Trophoblast cell (in vitro differentiated cells and primary cell): Measurements from ENCODE around the gene B4GALNT3.

ENCODE experiments used
- DNase-seq, 2 donors: peaks; one replicate each; pipeline ENCODE4 v3.0.0-alpha.2; 2016
- H2AFZ ChIP-seq: 2 replicates; pipeline ENCODE4 v1.6.1; 2013; ENCODE audit warnings: low read length, moderate library complexity, mild to moderate bottlenecking; ENCODE audit not compliant: insufficient read depth, poor library complexity
- H2AK5ac ChIP-seq: 2 replicates; pipeline ENCODE4 v1.6.1; 2013; ENCODE audit warnings: mild to moderate bottlenecking, low read length
- H2BK120ac ChIP-seq: 2 replicates; pipeline ENCODE4 v1.6.1; 2013; ENCODE audit warnings: low read length, mild to moderate bottlenecking, moderate library complexity; ENCODE audit not compliant: insufficient read depth, poor library complexity
- H2BK12ac ChIP-seq: 2 replicates; pipeline ENCODE4 v1.6.1; 2013; ENCODE audit warnings: mild to moderate bottlenecking, low read length, moderate library complexity
- H2BK5ac ChIP-seq: 2 replicates; pipeline ENCODE4 v1.6.1; 2013; ENCODE audit warnings: low read length, low read depth, moderate library complexity, mild to moderate bottlenecking; ENCODE audit not compliant: poor library complexity
- H3K14ac ChIP-seq: 2 replicates; pipeline ENCODE4 v1.6.1; 2013; ENCODE audit warnings: mild to moderate bottlenecking, low read length
- H3K18ac ChIP-seq: 2 replicates; pipeline ENCODE4 v1.6.1; 2013; ENCODE audit warnings: mild to moderate bottlenecking, low read length
- H3K23ac ChIP-seq: 2 replicates; pipeline ENCODE4 v1.6.1; 2013; ENCODE audit warnings: low read length
- H3K27ac ChIP-seq: 2 replicates; pipeline ENCODE4 v1.5.1; 2013; ENCODE audit warnings: low read depth, mild to moderate bottlenecking, inconsistent platforms, low read length, moderate library complexity
- H3K27me3 ChIP-seq: 2 replicates; pipeline ENCODE4 v1.6.1; 2013; ENCODE audit warnings: inconsistent platforms, mild to moderate bottlenecking, low read length, moderate library complexity; ENCODE audit not compliant: insufficient read depth
- H3K36me3 ChIP-seq, 2 experiments: 1 replicate in 1 of 2; 2 replicates in 1 of 2; pipeline ENCODE4 v1.6.1; 2013; ENCODE audit warnings: low read length in 2 of 2, mild to moderate bottlenecking in 2 of 2, moderate library complexity in 1 of 2; ENCODE audit not compliant: insufficient read depth in 2 of 2, control insufficient read depth in 1 of 2
- H3K4ac ChIP-seq: 2 replicates; pipeline ENCODE4 v1.6.1; 2013; ENCODE audit warnings: low read depth, mild to moderate bottlenecking, low read length, moderate library complexity
- H3K4me1 ChIP-seq, 2 experiments: 1 replicate in 1 of 2; 2 replicates in 1 of 2; pipeline ENCODE4 v1.6.1; 2013; ENCODE audit warnings: low read length in 2 of 2, mild to moderate bottlenecking in 2 of 2, moderate library complexity in 1 of 2; ENCODE audit not compliant: insufficient read depth in 2 of 2, control insufficient read depth in 1 of 2
- H3K4me2 ChIP-seq: 2 replicates; pipeline ENCODE4 v1.6.1; 2013; ENCODE audit warnings: inconsistent platforms, mild to moderate bottlenecking, low read length, moderate library complexity
- H3K4me3 ChIP-seq: 2 replicates; pipeline ENCODE4 v1.5.1; 2013; ENCODE audit warnings: mild to moderate bottlenecking, low read depth, low read length, inconsistent platforms
- H3K79me1 ChIP-seq: one replicate; pipeline ENCODE4 v1.6.1; 2013; ENCODE audit warnings: low read length
- H3K79me2 ChIP-seq: 2 replicates; pipeline ENCODE4 v1.6.1; 2013; ENCODE audit warnings: low read length, mild to moderate bottlenecking; ENCODE audit not compliant: control insufficient read depth, insufficient read depth, poor library complexity
- H3K9ac ChIP-seq: 2 replicates; pipeline ENCODE4 v1.6.1; 2013; ENCODE audit warnings: mild to moderate bottlenecking, low read length
- H3K9me3 ChIP-seq: 2 replicates; pipeline ENCODE4 v1.6.1; 2013; ENCODE audit warnings: low read depth, mild to moderate bottlenecking, control low read depth, inconsistent platforms, low read length; ENCODE audit not compliant: insufficient read depth
- H4K12ac ChIP-seq: 2 replicates; pipeline ENCODE4 v1.6.1; 2013; ENCODE audit warnings: low read depth, mild to moderate bottlenecking, low read length, moderate library complexity
- H4K8ac ChIP-seq: 2 replicates; pipeline ENCODE4 v1.6.1; 2013; ENCODE audit warnings: low read depth, mild to moderate bottlenecking, low read length, moderate library complexity
- H4K91ac ChIP-seq: one replicate; pipeline ENCODE4 v1.6.1; 2013; ENCODE audit warnings: low read depth, mild to moderate bottlenecking, low read length, moderate library complexity
- WGBS: extraction: QIAGEN DNeasy Blood & Tissue Kit; methylation state at CpG from one replicate; pipeline ENCODE4 v1.1.7; 2013; ENCODE audit warnings: missing lambda C conversion rate; ENCODE audit not compliant: insufficient read length, insufficient coverage; ENCODE audit errors: extremely low coverage; 5-methylcytosine and 5-hydroxymethylcytosine counted together

B4GALNT3 gene

GRCh38 chr12:580813-581212, 121.1 kb downstream of the B4GALNT3 start:
- Histone ChIP-seq H4K12ac (no peak overlapping the region), H3K18ac (no peak overlapping the region), H4K8ac (no peak overlapping the region), H3K79me1 (peaks cover 8% of the 10 kb centered on the region), H3K4me1 (peaks cover 3 to 4% of the 10 kb centered on the region in 2 experiments), H2AK5ac (no peak overlapping the region), H3K23ac (no peak overlapping the region), H2BK5ac (no peak overlapping the region), H2AFZ (no peak overlapping the region), H3K79me2 (no peaks in the 10 kb centered on the region), H3K36me3 (no peaks in the 10 kb centered on the region), H3K4me3 (no peak overlapping the region), H2BK120ac (no peak overlapping the region), H3K14ac (no peak overlapping the region), H3K9me3 (no peaks in the 10 kb centered on the region), H2BK12ac (no peak overlapping the region), H3K4ac (no peak overlapping the region), H3K4me2 (no peak overlapping the region), H3K9ac (no peak overlapping the region), H3K27ac (no peak overlapping the region), H4K91ac (no peak overlapping the region), H3K27me3 (no peaks in the 10 kb centered on the region)
- no peak for DNase-seq
- WGBS: no CpG with 5 or more reads among the region's 4 CpGs

GRCh38 chr12:581321-581720, 121.6 kb downstream of the B4GALNT3 start:
- Histone ChIP-seq H3K9ac (no peak overlapping the region), H3K4ac (no peak overlapping the region), H3K23ac (no peak overlapping the region), H3K18ac (no peak overlapping the region), H2BK120ac (no peak overlapping the region), H3K27ac (no peak overlapping the region), H2AK5ac (no peak overlapping the region), H3K79me1 (peaks cover 4% of the 10 kb centered on the region), H3K36me3 (no peaks in the 10 kb centered on the region), H3K4me1 (peaks cover 2 to 3% of the 10 kb centered on the region in 2 experiments), H4K12ac (no peak overlapping the region), H3K14ac (no peak overlapping the region), H3K4me2 (no peak overlapping the region), H3K27me3 (no peaks in the 10 kb centered on the region), H2BK12ac (no peak overlapping the region), H3K79me2 (no peaks in the 10 kb centered on the region), H3K9me3 (no peaks in the 10 kb centered on the region), H4K91ac (no peak overlapping the region), H2BK5ac (no peak overlapping the region), H3K4me3 (no peak overlapping the region), H4K8ac (no peak overlapping the region), H2AFZ (no peak overlapping the region)
- no peak for DNase-seq
- WGBS: no CpG with 5 or more reads among the region's 5 CpGs

- Histone ChIP-seq H3K18ac (no peak overlapping the region), H2BK12ac (no peak overlapping the region), H4K91ac (no peak overlapping the region), H3K9me3 (no peaks in the 10 kb centered on the region), H3K4ac (no peak overlapping the region), H3K23ac (no peak overlapping the region), H4K12ac (no peak overlapping the region), H3K14ac (no peak overlapping the region), H3K36me3 (no peaks in the 10 kb centered on the region), H3K27me3 (no peaks in the 10 kb centered on the region), H3K79me1 (peaks cover under 1% of the 10 kb centered on the region), H3K9ac (no peak overlapping the region), H2AK5ac (no peak overlapping the region), H3K4me1 (peaks cover 0 to 3% of the 10 kb centered on the region in 2 experiments), H2BK120ac (no peak overlapping the region), H2BK5ac (no peak overlapping the region), H3K79me2 (no peaks in the 10 kb centered on the region), H3K4me2 (no peak overlapping the region), H3K27ac (no peak overlapping the region), H4K8ac (no peak overlapping the region), H3K4me3 (no peak overlapping the region), H2AFZ (no peak overlapping the region)
- DNase-seq: no peak
- WGBS: no CpG with 5 or more reads among the region's 9 CpGs
Measured at GRCh38 chr12:581746-582145, 122.0 kb downstream of the B4GALNT3 start.

GRCh38 chr12:583251-583869, 123.6 kb downstream of the B4GALNT3 start:
- Histone ChIP-seq H2AK5ac (no peak overlapping the region), H3K9me3 (peaks cover 4% of the 10 kb centered on the region), H3K9ac (no peak overlapping the region), H2BK120ac (no peak overlapping the region), H2BK12ac (no peak overlapping the region), H4K8ac (no peak overlapping the region), H3K27me3 (no peaks in the 10 kb centered on the region), H2BK5ac (no peak overlapping the region), H3K4me2 (no peak overlapping the region), H3K79me1 (no peaks in the 10 kb centered on the region), H3K14ac (no peak overlapping the region), H3K79me2 (no peaks in the 10 kb centered on the region), H3K4me3 (no peak overlapping the region), H4K12ac (no peak overlapping the region), H3K36me3 (no peaks in the 10 kb centered on the region), H2AFZ (no peak overlapping the region), H3K4ac (no peak overlapping the region), H3K23ac (no peak overlapping the region), H4K91ac (no peak overlapping the region), H3K4me1 (peaks cover 0 to under 1% of the 10 kb centered on the region in 2 experiments), H3K18ac (no peak overlapping the region), H3K27ac (no peak overlapping the region)
- no CpG with 5 or more reads among the region's 13 CpGs for WGBS
- no peak for DNase-seq
